NCI-H748 (cell line): ENCODE data around the gene PRPF38B.
"Not testable (repeated sequence)": the region's sequence is repeated elsewhere in the genome, so short reads cannot be mapped to it uniquely, and the experiment has no call there.

Experiments
- DNase-seq: peaks from one replicate; lab custom pipeline; 2025; ENCODE audit not compliant: unreplicated experiment; lab: John Stamatoyannopoulos, UW

PRPF38B gene, protein sequence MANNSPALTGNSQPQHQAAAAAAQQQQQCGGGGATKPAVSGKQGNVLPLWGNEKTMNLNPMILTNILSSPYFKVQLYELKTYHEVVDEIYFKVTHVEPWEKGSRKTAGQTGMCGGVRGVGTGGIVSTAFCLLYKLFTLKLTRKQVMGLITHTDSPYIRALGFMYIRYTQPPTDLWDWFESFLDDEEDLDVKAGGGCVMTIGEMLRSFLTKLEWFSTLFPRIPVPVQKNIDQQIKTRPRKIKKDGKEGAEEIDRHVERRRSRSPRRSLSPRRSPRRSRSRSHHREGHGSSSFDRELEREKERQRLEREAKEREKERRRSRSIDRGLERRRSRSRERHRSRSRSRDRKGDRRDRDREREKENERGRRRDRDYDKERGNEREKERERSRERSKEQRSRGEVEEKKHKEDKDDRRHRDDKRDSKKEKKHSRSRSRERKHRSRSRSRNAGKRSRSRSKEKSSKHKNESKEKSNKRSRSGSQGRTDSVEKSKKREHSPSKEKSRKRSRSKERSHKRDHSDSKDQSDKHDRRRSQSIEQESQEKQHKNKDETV

GRCh38 chr1:108691942-108692723 is at the start of gene PRPF38B:
Gene PRPF38B, plus strand, starts transcription at chr1:108692310. Its CDS starts 282 bp downstream, at chr1:108692592.
- peak; percentile 93 for DNase-seq

DNA sequence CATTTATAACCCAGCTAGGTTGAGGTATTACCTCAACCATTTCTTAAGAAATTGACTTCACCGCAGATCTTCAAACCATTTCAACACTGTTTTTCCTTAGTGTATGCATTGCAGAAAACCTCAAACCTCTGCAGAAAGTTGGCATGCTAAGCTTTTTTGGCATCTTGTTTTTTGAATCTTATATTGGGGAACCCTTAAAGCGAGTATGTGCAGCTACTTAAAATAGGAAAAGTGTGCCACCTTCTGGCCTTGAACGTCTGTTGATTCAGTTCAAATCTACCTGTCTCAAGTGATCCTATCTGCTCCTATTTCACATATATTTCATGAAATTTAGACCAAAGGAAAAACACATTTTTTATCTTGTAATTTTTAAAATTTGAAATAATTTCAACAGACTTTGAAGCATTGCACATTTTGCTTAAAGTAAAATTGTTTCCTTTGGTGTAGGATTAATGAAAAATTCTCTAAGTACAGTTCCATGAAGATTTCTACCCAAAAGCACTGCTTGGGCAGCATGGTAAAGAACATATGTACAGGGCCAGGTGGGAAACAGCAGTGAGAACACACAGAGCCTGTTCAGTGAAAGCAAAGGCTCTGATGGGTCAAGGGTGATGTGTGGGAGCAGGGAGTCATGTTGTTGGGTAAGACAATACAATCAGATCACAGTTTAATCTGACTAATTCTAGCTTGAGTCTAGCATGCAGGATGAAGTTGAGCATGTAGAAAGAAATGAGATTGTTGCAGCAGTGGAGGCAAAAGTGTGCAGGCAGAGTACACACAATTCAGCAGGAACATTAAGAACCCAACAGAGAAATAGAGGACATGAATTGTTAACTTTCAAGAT is 48.4 kb upstream of the PRPF38B start:
- peak; percentile 69 for DNase-seq

- DNase-seq, result no peak
Measured at GRCh38 chr1:108644984-108645383, 47.1 kb upstream of the PRPF38B start.

- DNase-seq, result no peak
Measured at GRCh38 chr1:108645564-108646184, 46.4 kb upstream of the PRPF38B start.

- no peak for DNase-seq
Measured at GRCh38 chr1:108646265-108646647, 45.9 kb upstream of the PRPF38B start.

DNA sequence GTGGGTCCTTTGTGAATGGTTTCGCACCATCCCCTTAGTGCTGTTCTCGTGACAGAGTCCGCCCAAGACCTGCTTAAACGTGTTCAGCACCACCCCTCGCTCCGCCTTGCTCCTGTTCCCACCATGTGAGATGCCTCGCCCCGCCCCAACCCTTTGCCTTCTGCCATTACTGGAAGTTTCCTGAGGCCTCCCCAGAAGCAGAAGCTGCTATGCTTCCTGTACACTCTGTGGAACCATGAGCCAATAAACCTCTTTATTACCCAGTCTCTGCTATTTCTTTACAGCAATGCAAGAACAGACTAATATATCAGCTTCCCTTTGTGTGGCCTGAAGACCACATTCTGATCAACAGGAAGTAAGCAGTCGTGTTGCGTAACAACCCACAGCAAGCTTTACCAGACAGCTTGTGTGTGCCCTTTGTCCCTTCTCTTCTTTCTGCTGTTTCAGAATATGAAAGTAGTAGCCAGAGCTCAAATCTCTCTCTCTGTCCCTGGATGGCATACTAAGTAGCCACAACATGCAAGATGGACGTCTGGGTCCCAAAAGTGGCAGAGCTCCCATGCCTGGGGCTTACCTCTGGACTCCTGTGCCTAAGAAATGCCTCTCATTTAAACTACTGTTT is 45.4 kb upstream of the PRPF38B start:
- DNase-seq, result no peak

DNA sequence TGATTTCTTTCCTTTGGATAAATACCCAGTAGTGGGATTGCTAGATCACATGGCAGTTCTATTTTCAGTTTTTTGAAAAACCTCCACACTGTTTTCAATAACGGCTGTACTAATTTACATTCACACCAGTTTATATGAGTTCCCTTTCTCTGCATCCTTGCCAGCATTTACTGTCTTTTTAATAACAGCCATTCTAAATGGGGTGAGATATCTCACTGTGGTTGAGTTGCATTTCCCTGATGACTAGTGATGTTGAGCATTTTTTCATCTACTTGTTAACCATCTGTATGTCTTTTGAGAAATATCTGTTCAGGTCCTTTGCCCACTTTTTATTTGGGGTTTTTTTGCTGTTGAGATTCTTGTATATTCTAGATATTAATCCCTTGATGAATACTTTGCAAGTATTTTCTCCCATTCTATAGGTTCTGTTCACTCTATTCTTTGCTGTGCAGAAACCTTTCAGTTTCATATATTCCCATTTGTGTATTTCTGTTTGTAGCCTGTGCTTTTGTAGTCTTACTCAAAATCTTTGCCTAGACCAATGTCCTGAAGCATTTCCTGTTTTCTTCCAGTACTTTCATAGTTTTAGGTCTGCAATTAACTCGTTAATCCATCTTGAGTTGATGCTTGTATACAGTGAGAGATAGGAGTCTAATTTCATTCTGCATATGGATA is 38.5 kb upstream of the PRPF38B start:
- DNase-seq, result no peak

GRCh38 chr1:108657356-108658080 is 34.6 kb upstream of the PRPF38B start:
- no peak for DNase-seq

- DNase-seq, result peak; percentile 79
Measured at GRCh38 chr1:108661030-108661609, 31.0 kb upstream of the PRPF38B start, which contains the start of gene HENMT1. Gene HENMT1, minus strand, starts transcription at chr1:108661093. Its CDS starts 1,209 bp downstream, at chr1:108659884.

DNA sequence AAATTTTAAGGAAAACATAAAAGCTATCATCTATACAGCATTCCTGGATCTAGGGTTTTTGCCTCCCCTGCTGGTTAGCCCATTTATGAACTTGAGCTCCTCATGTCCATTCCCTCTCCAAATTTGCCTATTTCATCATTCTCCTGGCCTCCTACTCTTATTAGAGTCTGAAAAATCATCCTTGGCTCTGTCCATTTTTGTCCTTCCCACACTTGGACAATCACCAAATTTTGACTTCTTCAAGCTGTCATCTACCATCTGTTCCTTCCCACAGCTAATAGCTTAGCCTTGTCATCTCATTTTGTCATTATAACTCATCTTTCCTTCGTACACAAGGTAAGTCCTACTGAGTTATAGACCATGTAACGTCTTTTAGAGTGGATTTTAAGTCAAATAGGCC is 29.0 kb upstream of the PRPF38B start:
- no peak for DNase-seq

GRCh38 chr1:108664481-108664880 is 27.6 kb upstream of the PRPF38B start:
- no peak for DNase-seq

DNA sequence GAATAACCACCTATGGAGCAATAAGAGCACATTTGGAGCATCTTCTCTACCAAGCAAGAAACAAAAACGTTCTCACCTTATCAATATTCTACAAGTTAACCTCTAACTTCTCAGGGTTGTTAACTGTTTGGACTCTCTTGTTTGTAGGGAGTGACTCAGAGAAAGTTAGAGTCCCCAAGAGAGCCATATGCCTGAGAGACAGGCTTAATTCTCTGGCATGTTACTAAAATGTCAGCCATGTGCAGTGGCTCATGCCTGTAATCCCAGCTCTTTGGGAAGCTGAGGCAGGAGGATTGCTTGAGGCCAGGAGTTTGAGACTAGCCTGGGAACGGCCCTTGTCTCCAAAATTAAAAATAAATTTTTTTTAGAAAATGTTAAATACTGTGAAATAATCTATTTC is 27.0 kb upstream of the PRPF38B start:
- no peak for DNase-seq

DNA sequence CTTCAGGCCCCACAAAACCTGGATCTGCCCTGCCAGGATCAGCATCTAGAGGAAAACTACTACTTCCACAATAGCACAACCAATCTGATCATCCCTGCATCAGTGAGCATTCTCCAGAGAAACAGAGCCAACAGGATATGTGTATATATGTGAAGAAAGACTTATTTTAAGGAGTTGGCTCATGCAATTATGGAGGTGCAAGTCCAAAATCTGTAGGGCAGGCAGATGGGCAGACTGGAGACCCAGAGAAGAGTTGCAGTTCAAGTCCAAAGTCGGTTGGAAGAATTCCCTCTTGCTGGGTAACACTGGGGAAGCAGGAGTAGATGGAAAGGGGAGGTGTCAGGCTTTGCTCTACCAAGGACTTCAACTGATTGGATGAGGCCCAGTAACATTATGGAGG is 26.3 kb upstream of the PRPF38B start:
- DNase-seq, result no peak

DNA sequence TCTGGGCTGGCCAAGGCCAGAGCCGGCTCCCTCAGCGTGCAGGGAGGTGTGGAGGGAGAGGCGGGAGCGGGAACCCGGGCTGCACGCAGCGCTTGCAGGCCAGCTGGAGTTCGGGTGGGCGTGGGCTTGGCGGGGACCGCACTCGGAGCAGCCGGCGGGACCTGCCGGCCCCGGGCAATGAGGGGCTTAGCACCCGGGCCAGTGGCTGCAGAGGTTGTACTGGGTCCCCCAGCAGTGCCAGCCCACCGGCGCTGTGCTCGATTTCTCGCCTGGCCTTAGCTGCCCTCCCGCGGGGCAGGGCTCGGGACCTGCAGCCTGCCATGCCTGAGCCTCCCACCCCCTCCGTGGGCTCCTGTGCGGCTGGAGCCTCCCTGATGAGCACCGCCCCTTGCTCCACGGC is 24.7 kb upstream of the PRPF38B start:
- not testable (repeated sequence) for DNase-seq

DNA sequence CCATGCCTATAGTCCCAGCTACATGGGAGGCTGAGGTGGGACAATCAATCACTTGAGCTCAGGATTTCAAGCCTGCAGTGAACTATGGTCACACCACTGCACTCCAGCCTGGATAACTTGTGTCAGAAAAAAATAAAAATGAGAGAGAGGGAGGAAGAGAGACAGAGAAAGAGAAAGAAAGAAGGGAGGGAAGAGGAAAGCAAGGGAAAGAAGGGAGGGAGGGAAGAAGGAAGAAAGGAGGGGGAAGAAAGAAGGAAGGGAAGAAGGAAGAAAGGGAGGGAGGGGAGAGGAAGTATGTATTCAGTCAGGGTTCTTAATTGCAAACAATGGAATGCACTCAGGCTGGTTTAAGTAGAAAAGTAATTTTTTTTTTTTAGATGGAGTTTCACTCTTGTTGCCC is 23.3 kb upstream of the PRPF38B start:
- no peak for DNase-seq

DNA sequence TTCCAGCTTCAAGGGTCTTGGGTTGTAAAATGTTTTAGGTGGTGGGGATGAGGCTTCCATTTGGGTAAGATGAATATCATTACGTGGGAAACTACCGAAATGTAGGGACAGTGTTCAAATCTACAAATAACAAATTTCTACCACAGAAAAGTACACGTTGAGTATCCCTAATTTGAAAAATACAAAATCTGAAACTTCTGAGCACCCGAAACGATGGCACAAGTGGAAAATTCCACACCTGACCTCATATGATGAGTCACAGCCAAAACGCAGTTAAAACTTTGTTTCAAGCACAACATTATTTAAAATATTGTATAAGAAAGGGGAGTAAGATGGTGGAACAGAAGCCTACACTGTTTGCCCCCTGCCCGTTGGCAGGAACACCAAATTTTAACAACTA is 22.4 kb upstream of the PRPF38B start:
- no peak for DNase-seq

DNA sequence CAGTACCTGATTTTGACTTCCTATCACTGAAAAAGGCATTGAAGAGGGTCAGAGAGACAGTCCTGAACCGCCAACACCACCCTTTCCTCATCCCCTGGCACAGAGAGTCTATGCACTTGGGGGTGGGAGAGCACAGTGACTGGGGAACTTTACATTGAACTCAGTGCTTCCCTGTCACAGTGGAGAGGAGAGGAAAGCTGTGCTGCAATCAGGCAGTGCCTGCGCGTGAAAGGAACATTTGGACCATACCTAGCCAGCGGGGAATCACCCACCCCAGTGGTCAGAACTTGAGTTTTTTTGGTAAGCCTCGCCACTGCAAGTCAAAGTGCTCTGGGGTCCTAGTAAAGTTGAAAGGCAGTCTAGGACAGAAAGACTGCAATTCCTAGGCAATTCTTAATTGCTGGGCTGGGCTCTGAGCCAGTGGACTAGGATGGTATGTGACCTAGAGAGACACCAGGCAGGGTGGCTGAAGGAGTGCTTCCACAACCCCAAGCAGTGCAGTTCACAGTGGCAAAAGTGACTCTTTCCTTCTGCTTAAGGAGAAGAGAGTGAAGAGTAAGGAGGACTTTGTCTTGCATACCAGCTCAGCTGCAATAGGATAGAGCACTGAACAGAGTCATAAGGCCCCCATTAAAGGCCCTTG is 21.9 kb upstream of the PRPF38B start:
- no peak for DNase-seq

DNA sequence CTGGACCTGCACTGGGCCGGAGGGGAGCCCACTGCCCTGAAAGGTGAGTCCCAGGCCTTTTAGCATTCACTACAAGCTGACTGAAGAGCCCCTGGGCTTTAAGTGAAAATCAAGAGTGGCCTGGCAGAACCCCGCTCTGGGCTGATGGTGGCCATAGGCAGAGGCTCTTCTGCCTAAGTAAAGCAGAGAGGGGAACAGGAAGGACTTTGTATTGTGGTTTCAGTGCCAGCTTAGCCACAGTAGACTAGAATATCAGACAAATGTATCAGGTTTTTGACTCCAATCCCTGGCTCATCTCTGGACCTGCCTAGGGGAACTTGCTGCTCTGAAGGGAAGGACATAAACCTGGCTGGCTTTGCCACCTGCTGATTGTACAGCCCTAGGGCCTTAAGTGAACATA is 21.0 kb upstream of the PRPF38B start:
- no peak for DNase-seq
